BE2C (cell line): Measurements from ENCODE around the gene SPHK1.
A peak's percentile ranks its signal among the peaks of the same experiment; 100 is the strongest.

ENCODE experiments used
- DNase-seq: peaks from one replicate; pipeline ENCODE4 v3.0.0-alpha.2; 2020
- H3K27me3 ChIP-seq: fragments of 250-450 bp; sonication (Bioruptor Pico); 2 replicates; pipeline ENCODE4 v1.5.1; 2020; ENCODE audit warnings: mild to moderate bottlenecking
- H3K36me3 ChIP-seq: fragments of 250-450 bp; sonication (Bioruptor Pico); 2 replicates; pipeline ENCODE4 v1.5.1; 2020; ENCODE audit warnings: mild to moderate bottlenecking
- H3K4me1 ChIP-seq: fragments of 250-450 bp; sonication (Bioruptor Pico); 2 replicates; pipeline ENCODE4 v1.5.1; 2020
- H3K4me3 ChIP-seq: 2 replicates; pipeline ENCODE4 v1.5.1; 2011; ENCODE audit warnings: low read depth, low read length
- H3K9me3 ChIP-seq: fragments of 250-450 bp; sonication (Bioruptor Pico); 2 replicates; pipeline ENCODE4 v1.5.1; 2020
- TF ChIP-seq, protein P1 (sequence below): IDR thresholded peaks from 2 replicates; pipeline ENCODE4 v1.5.1; 2012; ENCODE audit warnings: mild to moderate bottlenecking, low read depth, low read length

The SPHK1 gene

GRCh38 chr17:76395980-76396379 lies 11.6 kb downstream of the SPHK1 start:
- peaks cover 85% of the 10 kb centered on the region for H3K36me3 ChIP-seq
- no peak overlapping the region for H3K4me3 ChIP-seq
- H3K27me3 ChIP-seq: no peaks in the 10 kb centered on the region
- H3K9me3 ChIP-seq: no peaks in the 10 kb centered on the region
- no peak for DNase-seq
- H3K4me1 ChIP-seq: peaks cover 3% of the 10 kb centered on the region; the same call in 1 of the 2 replicates
- TF ChIP-seq, protein P1, sequence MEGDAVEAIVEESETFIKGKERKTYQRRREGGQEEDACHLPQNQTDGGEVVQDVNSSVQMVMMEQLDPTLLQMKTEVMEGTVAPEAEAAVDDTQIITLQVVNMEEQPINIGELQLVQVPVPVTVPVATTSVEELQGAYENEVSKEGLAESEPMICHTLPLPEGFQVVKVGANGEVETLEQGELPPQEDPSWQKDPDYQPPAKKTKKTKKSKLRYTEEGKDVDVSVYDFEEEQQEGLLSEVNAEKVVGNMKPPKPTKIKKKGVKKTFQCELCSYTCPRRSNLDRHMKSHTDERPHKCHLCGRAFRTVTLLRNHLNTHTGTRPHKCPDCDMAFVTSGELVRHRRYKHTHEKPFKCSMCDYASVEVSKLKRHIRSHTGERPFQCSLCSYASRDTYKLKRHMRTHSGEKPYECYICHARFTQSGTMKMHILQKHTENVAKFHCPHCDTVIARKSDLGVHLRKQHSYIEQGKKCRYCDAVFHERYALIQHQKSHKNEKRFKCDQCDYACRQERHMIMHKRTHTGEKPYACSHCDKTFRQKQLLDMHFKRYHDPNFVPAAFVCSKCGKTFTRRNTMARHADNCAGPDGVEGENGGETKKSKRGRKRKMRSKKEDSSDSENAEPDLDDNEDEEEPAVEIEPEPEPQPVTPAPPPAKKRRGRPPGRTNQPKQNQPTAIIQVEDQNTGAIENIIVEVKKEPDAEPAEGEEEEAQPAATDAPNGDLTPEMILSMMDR: no peak

GRCh38 chr17:76397184-76397583 lies 12.8 kb downstream of the SPHK1 start:
- H3K27me3 ChIP-seq: no peaks in the 10 kb centered on the region
- no peaks in the 10 kb centered on the region for H3K9me3 ChIP-seq
- TF ChIP-seq, protein P1: peak; percentile 18; the same call in 1 of the 2 replicates
- no peak overlapping the region for H3K4me3 ChIP-seq
- DNase-seq: no peak
- peaks cover 86% of the 10 kb centered on the region for H3K36me3 ChIP-seq
- H3K4me1 ChIP-seq: peaks cover 3% of the 10 kb centered on the region; the same call in 1 of the 2 replicates

GRCh38 chr17:76397687-76398522 lies 13.5 kb downstream of the SPHK1 start:
- Histone ChIP-seq H3K4me3 (no peak overlapping the region), H3K4me1 (peaks cover 3% of the 10 kb centered on the region; the same call in 1 of the 2 replicates), H3K27me3 (no peaks in the 10 kb centered on the region), H3K36me3 (peaks cover 90% of the 10 kb centered on the region), H3K9me3 (no peaks in the 10 kb centered on the region)
- peak; percentile 94 for DNase-seq
- TF ChIP-seq, protein P1: peak; percentile 99

DNA sequence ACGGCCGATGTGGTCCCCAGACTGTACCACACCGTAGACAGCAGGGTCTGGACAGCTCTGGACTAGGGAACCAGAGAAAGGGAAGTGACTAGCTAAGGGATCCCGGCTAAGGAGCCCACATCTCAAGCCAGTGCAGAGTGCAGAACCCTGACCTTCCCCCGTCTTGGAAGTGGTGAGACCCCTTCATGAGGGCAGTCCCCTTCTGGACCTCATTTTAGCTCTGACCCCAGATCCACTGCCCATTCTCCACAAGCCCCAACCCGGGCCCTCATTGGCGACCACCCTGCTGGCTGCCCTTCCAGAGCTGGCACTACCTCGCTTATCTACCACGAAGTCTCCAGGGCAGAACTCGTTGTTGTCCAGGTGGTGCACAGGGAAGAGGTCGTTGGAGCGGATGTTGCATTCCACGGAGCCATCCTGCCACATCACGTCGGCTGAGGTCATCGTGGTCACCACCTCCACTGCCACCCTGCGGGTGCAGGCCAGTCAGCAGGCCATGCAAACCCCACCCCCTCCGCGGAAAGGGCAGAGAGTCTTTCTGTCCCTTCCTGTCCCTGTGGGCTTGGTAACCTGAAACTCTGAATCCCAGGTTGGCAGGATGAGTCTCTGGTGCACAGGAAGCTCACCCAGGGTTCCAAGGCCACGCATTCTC lies 14.2 kb downstream of the SPHK1 start:
- Histone ChIP-seq H3K9me3 (no peaks in the 10 kb centered on the region), H3K36me3 (peaks cover 94% of the 10 kb centered on the region), H3K4me1 (peaks cover 3% of the 10 kb centered on the region; the same call in 1 of the 2 replicates), H3K4me3 (no peak overlapping the region), H3K27me3 (no peaks in the 10 kb centered on the region)
- DNase-seq: no peak
- TF ChIP-seq, protein P1: no peak

- Histone ChIP-seq H3K4me1 (peaks cover 3% of the 10 kb centered on the region; the same call in 1 of the 2 replicates), H3K9me3 (no peaks in the 10 kb centered on the region), H3K27me3 (no peaks in the 10 kb centered on the region), H3K4me3 (no peak overlapping the region), H3K36me3 (peaks cover 94% of the 10 kb centered on the region)
- TF ChIP-seq, protein P1: no peak
- DNase-seq: no peak
These were observed 15.1 kb downstream of the SPHK1 start for GRCh38 chr17:76399175-76400172.
